ENCODE measurements around the gene A4GALT.
"Not testable (repeated sequence)": the region's sequence is repeated elsewhere in the genome, so short reads cannot be mapped to it uniquely, and the experiment has no call there.

The A4GALT gene

GRCh38 chr22:42720263-42721044 lies at the start of gene A4GALT:
Gene A4GALT, minus strand, starts transcription at chr22:42720870. Its CDS starts 26,919 bp downstream, at chr22:42693951.
- DNase-seq (ENCODE audit: low read depth in 1 of 2, low spot score in 1 of 2), result no peak

GRCh38 chr22:42770448-42770726 lies 49.7 kb upstream of the A4GALT start:
- no peak for DNase-seq (ENCODE audit: low read depth in 1 of 2, low spot score in 1 of 2)

- DNase-seq (ENCODE audit: low read depth in 1 of 2, low spot score in 1 of 2), result no peak
Measured at GRCh38 chr22:42769574-42770447, 49.1 kb upstream of the A4GALT start.

GRCh38 chr22:42769238-42769573 lies 48.5 kb upstream of the A4GALT start:
- DNase-seq (ENCODE audit: low read depth in 1 of 2, low spot score in 1 of 2), result no peak

GRCh38 chr22:42768385-42769035 lies 47.8 kb upstream of the A4GALT start:
- no peak for DNase-seq (ENCODE audit: low read depth in 1 of 2, low spot score in 1 of 2)

GRCh38 chr22:42766860-42767259 lies 46.2 kb upstream of the A4GALT start:
- no peak for DNase-seq (ENCODE audit: low read depth in 1 of 2, low spot score in 1 of 2)

GRCh38 chr22:42764895-42765363 lies 44.3 kb upstream of the A4GALT start:
- no peak for DNase-seq (ENCODE audit: low read depth in 1 of 2, low spot score in 1 of 2)

- DNase-seq (ENCODE audit: low read depth in 1 of 2, low spot score in 1 of 2), result no peak
Measured at GRCh38 chr22:42763965-42764480, 43.4 kb upstream of the A4GALT start.

GRCh38 chr22:42760806-42761565 lies 40.3 kb upstream of the A4GALT start:
- no peak for DNase-seq (ENCODE audit: low read depth in 1 of 2, low spot score in 1 of 2)

- DNase-seq (ENCODE audit: low read depth in 1 of 2, low spot score in 1 of 2), result no peak
Measured at GRCh38 chr22:42758931-42759629, 38.4 kb upstream of the A4GALT start.

- DNase-seq (ENCODE audit: low read depth in 1 of 2, low spot score in 1 of 2), result not testable (repeated sequence)
Measured at GRCh38 chr22:42755553-42755952, 34.9 kb upstream of the A4GALT start.

GRCh38 chr22:42755121-42755520 lies 34.5 kb upstream of the A4GALT start:
- not testable (repeated sequence) for DNase-seq (ENCODE audit: low read depth in 1 of 2, low spot score in 1 of 2)

GRCh38 chr22:42754658-42755057 lies 34.0 kb upstream of the A4GALT start:
- no peak for DNase-seq (ENCODE audit: low read depth in 1 of 2, low spot score in 1 of 2)

- no peak for DNase-seq (ENCODE audit: low read depth in 1 of 2, low spot score in 1 of 2)
Measured at GRCh38 chr22:42752912-42753311, 32.2 kb upstream of the A4GALT start.

- no peak for DNase-seq (ENCODE audit: low read depth in 1 of 2, low spot score in 1 of 2)
Measured at GRCh38 chr22:42752230-42752746, 31.6 kb upstream of the A4GALT start.

- not testable (repeated sequence) for DNase-seq (ENCODE audit: low read depth in 1 of 2, low spot score in 1 of 2)
Measured at GRCh38 chr22:42750421-42750820, 29.8 kb upstream of the A4GALT start.

GRCh38 chr22:42747701-42748513 lies 27.2 kb upstream of the A4GALT start:
- no peak for DNase-seq (ENCODE audit: low read depth in 1 of 2, low spot score in 1 of 2)

- DNase-seq (ENCODE audit: low read depth in 1 of 2, low spot score in 1 of 2), result no peak
Measured at GRCh38 chr22:42745118-42745517, 24.4 kb upstream of the A4GALT start.

GRCh38 chr22:42743501-42743991 lies 22.9 kb upstream of the A4GALT start:
- DNase-seq (ENCODE audit: low read depth in 1 of 2, low spot score in 1 of 2), result no peak

Data from stimulated activated CD4-positive, alpha-beta T cell treated with anti-CD3 and anti-CD28 coated beads, Interleukin-15, amount 100 ng/mL, for 1 hour (primary cell).